ENCODE results near the gene ZDHHC22.
A peak's percentile ranks its signal among the peaks of the same experiment; 100 is the strongest.

ZDHHC22 gene

GRCh38 chr14:77158882-77159255 lies 17.3 kb upstream of the ZDHHC22 start:
- DNase-seq: peak in 4 of 42 donors; percentile 23 to 38 (median 30)
- intact Hi-C loops (cut with DNase I): loop anchor here (10.0 kb wide), 2 partner anchors 56 to 386 kb away; no protein-coding TSS in a partner anchor

- DNase-seq: peak; percentile 77 to 97 (median 88)
- intact Hi-C loops (cut with DNase I): loop anchor here (10.0 kb wide), 2 partner anchors 56 to 386 kb away; no protein-coding TSS in a partner anchor
Observed at GRCh38 chr14:77158175-77158881, 16.7 kb upstream of the ZDHHC22 start.

- peak in 2 of 42 donors; percentile 34 to 39 for DNase-seq
- intact Hi-C loops (cut with DNase I): loop anchor here (10.0 kb wide), 2 partner anchors 57 to 387 kb away; no protein-coding TSS in a partner anchor
Observed at GRCh38 chr14:77157740-77158139, 16.1 kb upstream of the ZDHHC22 start.

- no peak for DNase-seq
- intact Hi-C loops (cut with DNase I): loop anchor here (10.0 kb wide), 2 partner anchors 60 to 390 kb away; no protein-coding TSS in a partner anchor
Observed at GRCh38 chr14:77155083-77155482, 13.5 kb upstream of the ZDHHC22 start.

GRCh38 chr14:77154421-77154820 lies 12.8 kb upstream of the ZDHHC22 start:
- peak in 28 of 42 donors; percentile 13 to 75 (median 44) for DNase-seq
- intact Hi-C loops (cut with DNase I): loop anchor here (5.0 to 10.0 kb wide), 3 partner anchors 60 to 390 kb away; no protein-coding TSS in a partner anchor

- DNase-seq: peak in 1 of 42 donors; percentile 2
- intact Hi-C loops (cut with DNase I): loop anchor here (5.0 to 10.0 kb wide), 3 partner anchors 61 to 391 kb away; no protein-coding TSS in a partner anchor
Observed at GRCh38 chr14:77153802-77154201, 12.2 kb upstream of the ZDHHC22 start.

GRCh38 chr14:77151918-77152588 lies 10.5 kb upstream of the ZDHHC22 start:
- intact Hi-C loops (cut with DNase I): loop anchor here (5.0 to 10.0 kb wide), 3 partner anchors 63 to 393 kb away; no protein-coding TSS in a partner anchor
- DNase-seq: peak in 3 of 42 donors; percentile 15 to 34 (median 20)

GRCh38 chr14:77151245-77151644 lies 9.7 kb upstream of the ZDHHC22 start:
- intact Hi-C loops (cut with DNase I): loop anchor here (5.0 to 10.0 kb wide), 3 partner anchors 64 to 394 kb away; no protein-coding TSS in a partner anchor

GRCh38 chr14:77148510-77149231 lies 7.1 kb upstream of the ZDHHC22 start:
- peak in 2 of 42 donors; percentile 16 to 19 for DNase-seq
- intact Hi-C loops (cut with DNase I): no loop called here

More at GRCh38 chr14:77151245-77151644, 9.7 kb upstream of the ZDHHC22 start:
- DNase-seq: peak in 22 of 42 donors; percentile 23 to 76 (median 52)

GRCh38 chr14:77145975-77146740 lies 4.6 kb upstream of the ZDHHC22 start:
- intact Hi-C loops (cut with DNase I): no loop called here
- DNase-seq: peak in 3 of 42 donors; percentile 20 to 27 (median 20)

- DNase-seq: peak in 4 of 42 donors; percentile 7 to 25 (median 14)
Observed at GRCh38 chr14:77144412-77145115, 3.0 kb upstream of the ZDHHC22 start.

GRCh38 chr14:77143071-77143470 lies 1.5 kb upstream of the ZDHHC22 start:
- intact Hi-C loops (cut with DNase I): no loop called here

More at GRCh38 chr14:77144412-77145115, 3.0 kb upstream of the ZDHHC22 start:
- intact Hi-C loops (cut with DNase I): no loop called here

GRCh38 chr14:77142005-77142800 lies 612 bp upstream of the ZDHHC22 start:
- intact Hi-C loops (cut with DNase I): no loop called here

More at GRCh38 chr14:77143071-77143470, 1.5 kb upstream of the ZDHHC22 start:
- peak in 12 of 42 donors; percentile 17 to 61 (median 36) for DNase-seq

GRCh38 chr14:77140359-77141213 lies 1.0 kb downstream of the ZDHHC22 start:
- DNase-seq: peak in 7 of 42 donors; percentile 10 to 44 (median 19)
- intact Hi-C loops (cut with DNase I): no loop called here

More at GRCh38 chr14:77142005-77142800, 612 bp upstream of the ZDHHC22 start:
- DNase-seq: no peak

GRCh38 chr14:77139540-77140358 lies 1.8 kb downstream of the ZDHHC22 start:
- intact Hi-C loops (cut with DNase I): no loop called here
- DNase-seq: peak in 39 of 42 donors; percentile 36 to 85 (median 75)

All from head of caudate nucleus (tissue), 42 donors.